Amniotic epithelial cell (primary cell): ENCODE measurements around the gene ZNF71.

Experiments
- DNase-seq: peaks from one replicate; pipeline ENCODE4 v3.0.0-alpha.2; 2010; ENCODE audit warnings: low read depth

The ZNF71 gene

DNA sequence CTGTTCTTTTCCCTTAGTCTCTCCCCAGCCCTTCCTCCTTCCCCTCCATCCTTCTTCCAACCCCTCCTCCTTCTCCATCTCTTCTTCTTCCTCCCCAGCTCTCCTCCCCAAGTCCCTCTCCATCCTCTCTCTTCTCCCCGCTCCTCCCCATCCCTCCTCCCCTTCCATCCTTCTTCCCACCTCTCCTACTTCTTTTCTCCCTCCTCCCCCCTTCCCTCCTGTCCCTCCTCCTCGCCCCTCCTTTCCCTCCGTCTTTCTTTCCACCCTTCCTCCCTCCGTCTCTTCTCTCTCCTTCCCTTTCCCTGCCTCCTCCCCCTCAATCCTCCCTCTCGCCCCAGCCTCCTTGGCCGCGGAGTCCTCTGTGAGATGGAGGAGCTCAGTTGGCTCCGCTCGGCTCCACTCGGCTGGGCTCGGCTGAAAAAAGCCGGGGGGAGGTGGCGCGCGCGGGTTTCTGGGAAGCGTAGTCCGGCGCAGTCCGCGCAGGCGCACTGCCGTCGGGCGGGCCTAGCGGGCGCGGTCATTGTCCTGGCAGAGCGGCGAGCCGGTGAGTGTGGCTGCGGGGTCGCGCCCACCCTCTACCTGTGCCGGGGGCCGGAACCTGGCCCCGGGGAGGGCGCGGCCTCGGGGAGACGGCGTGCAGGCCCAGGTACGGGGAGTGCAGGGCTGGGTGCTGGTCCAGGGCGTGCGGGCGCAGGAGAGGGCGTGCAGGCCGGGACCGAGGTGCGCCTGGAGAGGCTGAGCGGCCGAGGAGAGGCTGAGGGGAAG, at the start of gene ZNF71:
Gene ZNF71 (plus strand): TSS at position 520 of the 765 bp plus-strand sequence. CDS start 6,257 bp downstream, outside the sequence.
- peak; percentile 81 for DNase-seq

DNA sequence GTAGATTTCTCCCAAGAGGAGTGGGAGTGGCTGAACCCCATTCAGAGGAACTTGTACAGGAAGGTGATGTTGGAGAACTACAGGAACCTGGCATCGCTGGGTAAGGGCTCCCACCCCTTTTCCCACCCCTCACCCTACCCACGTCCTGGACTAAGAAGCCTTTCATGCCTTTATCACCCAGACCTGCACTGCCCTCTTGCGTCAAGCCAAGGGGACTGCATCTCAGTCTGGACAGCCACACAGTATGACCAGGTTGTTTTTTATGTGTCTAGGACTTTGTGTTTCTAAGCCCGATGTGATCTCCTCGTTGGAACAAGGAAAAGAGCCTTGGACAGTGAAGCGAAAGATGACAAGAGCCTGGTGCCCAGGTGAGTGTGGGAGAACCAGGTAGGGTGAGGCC, 47.6 kb upstream of the ZNF71 start:
- DNase-seq, result no peak

DNA sequence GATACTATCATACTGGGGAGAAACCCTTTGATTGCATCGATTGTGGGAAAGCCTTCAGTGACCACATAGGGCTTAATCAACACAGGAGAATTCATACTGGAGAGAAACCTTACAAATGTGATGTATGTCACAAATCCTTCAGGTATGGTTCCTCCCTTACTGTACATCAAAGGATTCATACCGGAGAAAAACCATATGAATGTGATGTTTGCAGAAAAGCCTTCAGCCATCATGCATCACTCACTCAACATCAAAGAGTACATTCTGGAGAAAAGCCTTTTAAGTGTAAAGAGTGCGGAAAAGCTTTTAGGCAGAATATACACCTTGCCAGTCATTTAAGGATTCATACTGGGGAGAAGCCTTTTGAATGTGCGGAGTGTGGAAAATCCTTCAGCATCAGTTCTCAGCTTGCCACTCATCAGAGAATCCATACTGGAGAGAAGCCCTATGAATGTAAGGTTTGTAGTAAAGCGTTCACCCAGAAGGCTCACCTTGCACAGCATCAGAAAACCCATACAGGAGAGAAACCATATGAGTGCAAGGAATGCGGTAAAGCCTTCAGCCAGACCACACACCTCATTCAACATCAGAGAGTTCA, 40.7 kb upstream of the ZNF71 start:
- DNase-seq, result peak; percentile 26

DNA sequence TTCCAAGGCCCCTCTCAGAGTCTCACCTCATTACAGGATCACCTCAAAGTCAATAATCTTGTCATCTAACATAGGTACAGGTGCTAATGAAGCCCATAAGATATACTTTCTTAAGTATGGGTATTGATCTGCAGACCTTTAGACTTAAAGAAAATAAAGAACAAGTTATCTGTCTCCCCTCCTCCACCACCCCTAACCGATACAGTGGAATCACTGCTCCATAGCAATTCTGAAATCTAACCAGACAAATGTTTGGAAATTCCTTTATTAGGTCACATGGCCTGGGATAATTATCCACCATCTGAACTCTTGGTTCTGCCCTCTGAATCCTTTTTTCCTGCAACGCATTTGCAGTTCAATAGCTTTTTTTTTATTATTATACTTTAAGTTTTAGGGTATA, 32.3 kb upstream of the ZNF71 start:
- DNase-seq, result no peak

DNA sequence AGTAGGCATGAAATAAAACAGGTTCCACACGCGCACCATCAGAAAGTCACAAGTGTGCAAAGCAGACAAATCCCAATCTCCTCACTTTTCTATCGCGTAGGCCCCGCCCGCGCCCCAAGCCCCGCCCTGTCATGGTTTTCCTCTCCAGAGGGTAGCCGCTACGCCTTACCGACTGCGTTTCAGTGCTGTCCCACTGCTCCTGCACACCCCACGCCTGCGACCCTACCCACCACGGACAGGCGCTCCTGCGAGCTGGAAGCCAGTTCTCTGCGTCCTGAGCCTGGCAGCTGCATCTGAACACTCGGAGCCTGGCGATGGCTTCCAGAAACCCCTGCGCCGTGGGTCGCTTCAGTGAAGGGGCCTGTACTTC, 28.2 kb upstream of the ZNF71 start:
- no peak for DNase-seq

DNA sequence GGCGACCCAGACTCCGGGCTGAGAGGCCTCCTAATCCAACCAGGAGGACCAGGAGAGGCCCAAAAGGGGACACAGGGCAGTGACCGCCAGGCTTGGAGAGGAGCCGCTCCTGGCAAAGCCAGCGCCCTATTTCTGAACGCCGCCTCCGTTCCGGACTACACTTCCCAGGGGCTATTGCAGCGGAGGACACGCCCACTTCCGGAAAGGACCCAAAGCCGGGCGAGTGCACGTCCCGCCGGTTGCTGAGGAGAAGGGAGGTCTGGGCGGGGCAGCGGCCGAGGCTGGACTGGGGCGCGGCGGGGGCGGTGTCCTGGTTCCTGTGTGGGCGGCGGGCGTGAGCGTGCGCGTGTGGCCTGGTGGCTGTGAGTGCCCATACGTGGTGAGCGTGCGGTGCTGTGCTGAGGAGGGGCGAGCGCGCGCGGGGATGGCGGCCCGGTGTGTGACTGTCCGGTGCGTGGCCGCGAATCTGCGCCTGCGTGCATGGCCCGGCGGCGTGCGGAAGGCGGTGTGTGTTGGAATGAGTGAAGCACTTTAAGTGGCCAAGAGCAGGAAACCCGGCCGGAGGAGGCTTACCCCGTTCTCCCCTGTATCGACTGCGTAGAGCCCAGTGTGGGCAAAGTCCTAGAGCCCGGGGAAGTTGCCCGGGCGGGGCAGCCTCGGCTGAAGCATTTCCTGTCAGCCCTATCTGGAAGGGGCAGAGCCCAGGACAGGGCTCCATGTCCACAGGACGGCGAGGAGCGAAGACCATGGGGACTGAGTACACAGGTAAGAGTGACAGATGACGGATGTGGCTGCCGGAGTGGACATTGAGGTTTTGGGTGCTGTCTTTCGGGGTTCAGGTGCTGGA, 27.6 kb upstream of the ZNF71 start, which contains the start of gene ZNF470:
Gene ZNF470 (plus strand): TSS at position 195 of the 847 bp plus-strand sequence. CDS start 2,844 bp downstream, outside the sequence.
- peak; percentile 87 for DNase-seq

DNA sequence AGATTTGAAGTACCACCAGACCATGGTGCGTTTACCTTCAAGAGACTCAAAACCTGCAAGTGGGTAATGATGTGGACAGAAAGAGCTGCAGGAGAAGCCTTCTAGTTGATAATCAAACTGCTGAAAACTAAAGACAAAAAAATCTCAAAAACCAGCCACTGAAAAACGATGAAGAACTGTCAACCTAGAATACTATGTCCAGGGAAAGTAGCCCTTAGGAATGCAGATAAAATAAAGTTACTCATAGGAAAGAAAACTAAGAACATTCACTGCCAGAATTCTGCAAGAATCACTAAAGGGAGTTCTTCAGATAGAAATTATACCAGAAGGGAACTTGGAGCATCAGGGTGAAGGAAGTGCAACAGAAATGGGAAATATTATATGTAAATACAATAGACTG, 22.5 kb upstream of the ZNF71 start:
- DNase-seq, result peak; percentile 16

DNA sequence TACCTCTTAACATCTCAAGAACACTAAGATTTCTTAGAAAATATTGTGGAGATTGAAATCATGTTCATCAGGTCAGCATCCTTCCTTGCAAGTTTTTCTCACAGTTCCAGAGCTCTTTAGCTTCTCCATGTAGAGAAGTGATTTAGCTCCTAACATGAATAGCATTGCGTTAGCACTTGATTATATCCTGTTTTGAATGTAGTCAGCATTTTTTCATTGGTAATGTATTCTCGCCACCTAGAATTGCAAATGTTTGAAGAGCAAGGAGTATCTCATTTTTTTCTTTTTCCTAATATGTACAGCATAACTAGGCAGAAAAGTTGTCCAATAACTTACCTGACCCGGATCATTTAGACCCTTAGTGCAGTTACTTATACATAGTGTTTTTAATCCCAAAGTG, 21.2 kb upstream of the ZNF71 start:
- DNase-seq, result no peak

DNA sequence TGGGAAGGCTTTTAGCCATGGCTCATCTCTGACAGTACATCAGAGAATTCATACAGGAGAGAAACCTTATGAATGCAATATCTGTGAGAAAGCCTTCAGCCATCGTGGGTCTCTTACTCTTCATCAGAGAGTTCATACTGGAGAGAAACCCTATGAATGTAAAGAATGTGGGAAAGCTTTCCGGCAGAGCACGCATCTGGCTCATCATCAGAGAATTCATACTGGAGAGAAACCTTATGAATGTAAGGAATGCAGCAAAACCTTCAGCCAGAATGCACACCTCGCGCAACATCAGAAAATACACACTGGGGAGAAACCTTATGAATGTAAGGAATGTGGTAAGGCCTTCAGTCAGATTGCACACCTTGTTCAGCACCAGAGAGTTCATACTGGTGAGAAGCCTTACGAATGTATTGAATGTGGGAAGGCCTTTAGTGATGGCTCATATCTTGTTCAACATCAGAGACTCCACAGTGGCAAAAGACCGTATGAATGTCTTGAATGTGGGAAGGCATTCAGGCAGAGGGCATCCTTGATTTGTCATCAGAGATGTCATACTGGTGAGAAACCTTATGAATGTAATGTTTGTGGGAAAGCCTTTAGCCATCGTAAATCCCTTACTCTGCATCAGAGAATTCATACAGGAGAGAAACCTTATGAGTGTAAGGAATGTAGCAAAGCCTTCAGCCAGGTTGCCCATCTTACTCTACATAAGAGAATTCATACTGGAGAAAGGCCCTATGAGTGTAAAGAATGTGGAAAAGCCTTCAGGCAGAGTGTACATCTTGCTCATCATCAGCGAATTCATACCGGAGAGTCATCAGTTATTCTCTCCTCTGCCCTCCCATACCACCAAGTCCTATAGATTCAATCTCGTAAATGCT, 17.1 kb upstream of the ZNF71 start:
- DNase-seq, result peak; percentile 7

DNA sequence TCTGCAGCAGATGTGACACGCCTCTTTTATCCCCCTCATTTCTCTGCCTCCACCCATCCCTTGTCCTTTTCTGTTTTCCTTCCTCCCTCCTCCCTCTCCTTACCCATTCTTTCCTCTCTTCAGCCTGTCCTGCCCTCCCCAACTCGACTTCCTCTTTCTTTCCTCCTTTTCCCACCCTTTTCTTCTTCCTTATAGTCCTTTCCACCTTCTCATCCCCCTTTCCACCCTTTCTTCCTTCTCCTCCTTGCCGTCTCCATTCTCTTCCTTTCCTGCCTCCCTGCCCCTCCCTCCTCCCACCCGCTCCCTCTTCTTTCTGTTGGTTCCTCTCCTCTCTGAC, 688 bp upstream of the ZNF71 start:
- no peak for DNase-seq

DNA sequence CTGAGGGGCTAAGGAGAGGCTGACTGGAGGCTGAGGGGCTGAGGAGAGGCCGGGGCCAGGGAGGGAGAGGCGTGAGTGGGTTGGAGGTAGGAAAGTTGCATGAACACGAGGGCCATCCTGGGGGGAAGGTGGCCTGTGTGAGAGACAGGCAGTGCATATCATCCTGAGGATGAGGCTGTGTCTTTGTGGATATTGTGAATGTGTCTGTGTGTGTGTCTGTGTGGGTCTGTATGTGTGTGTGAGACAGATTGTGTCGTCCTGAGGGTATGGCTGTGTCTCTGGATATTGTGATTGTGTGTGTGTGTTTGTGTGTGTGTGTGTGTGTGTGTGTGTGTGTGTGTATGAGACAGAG, 422 bp downstream of the ZNF71 start:
- DNase-seq, result peak; percentile 16

DNA sequence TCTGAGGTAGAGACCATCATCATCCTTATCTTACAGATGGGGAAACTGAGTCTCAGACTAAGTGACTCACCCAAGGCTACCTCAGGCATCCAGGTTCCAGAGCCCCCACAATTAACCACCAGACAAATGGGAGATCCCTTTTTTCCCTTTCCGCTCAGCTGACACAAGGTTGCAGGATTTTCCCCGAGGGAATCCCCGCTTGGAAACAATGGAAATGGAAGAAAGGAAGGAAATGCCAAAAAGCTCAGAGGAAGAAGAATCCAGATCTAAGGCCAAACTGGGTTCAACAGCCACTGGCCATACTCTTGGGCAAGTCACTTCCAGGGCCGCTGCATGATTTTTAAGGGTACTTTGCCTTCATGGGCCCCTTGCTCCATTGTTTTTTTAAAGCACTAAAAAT, 1.6 kb downstream of the ZNF71 start:
- no peak for DNase-seq

DNA sequence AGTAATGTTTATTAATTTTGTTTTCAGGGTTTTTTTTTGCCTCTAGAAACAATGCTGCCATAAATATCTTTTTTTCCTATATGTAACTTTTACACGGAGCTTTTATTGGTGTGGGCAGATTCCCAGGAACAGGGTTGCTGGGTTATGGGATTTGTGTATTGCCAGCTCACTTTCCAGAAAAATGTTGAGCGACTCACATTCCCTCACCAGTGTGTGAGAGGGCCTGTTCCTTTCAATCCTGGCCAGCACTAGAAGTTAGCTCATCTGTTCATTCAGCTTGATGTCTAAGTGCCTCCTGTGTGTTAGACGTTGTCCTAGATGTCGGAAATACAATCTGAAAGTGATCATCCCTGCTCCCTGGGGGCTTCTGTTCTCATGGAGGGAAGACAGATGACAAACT, 2.6 kb downstream of the ZNF71 start:
- DNase-seq, result no peak

DNA sequence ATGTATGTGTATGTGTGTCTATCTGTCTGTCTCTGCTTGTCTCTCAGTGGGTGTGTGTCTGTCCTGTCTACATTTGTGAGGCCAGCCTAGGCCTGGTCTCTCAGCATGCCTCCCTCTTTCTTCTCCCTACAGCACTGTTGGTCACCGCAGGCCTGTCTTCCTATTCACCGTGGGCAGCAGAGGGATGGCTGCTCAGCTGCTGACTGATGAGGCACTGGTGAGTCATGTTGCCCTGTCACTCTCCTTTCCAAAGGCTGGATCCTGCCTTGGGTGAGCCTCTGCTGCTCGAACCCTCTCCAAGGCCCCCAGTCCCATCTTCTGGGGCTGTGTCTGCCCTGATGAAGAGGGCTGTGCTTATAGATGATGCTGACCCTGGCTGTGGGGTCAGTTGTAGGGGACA, 6.3 kb downstream of the ZNF71 start:
- DNase-seq, result peak; percentile 7

DNA sequence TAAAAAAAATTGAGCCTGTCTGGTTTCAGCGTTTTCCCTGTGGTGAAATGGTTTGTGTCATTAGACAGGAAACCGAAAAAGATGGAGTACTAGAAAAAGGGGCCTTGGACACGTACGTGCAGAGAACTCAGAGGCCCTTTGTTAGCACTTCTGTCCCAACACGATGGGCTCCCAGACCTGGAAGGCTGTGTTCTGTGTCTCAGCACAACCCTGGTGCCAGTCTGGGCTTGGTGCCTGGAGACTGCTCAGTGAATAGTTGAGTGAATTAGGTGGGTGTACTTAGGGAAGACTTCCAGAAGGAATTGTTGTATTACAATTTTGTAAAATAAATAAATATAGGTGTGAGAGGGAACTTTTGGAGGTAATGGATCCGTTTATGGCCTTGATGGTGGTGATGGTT, 8.7 kb downstream of the ZNF71 start:
- no peak for DNase-seq

DNA sequence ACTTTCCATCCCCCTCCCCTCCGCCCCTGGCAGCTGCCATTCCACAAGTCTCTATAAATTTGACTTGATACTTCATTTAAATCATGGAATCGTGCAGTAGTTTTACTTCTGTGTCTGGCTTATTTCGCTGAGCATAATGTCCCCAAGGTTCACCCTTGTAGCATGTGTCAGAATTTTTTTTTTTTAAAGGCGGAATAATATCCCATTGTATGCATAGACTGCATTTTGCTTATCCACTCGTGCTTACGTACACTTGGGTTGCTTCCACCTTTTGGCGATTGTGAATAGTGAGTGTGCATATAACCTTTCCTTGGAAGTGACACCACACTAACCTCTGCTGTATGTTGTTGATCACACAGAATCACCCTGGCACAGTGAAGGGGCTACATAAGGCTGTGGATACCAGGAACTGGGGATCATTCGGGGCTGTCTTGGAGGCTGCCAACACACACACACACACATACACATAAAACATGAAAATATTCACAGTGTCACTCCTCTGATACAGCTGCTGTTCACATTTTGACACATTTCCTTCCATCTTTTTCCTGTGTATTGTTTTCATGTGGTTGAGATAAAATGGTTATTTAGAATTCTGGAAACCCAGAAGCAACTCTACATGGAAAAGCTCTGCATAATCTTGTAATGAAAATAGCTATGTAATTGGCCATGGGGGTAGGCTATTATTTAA, 13.3 kb downstream of the ZNF71 start:
- DNase-seq, result no peak

DNA sequence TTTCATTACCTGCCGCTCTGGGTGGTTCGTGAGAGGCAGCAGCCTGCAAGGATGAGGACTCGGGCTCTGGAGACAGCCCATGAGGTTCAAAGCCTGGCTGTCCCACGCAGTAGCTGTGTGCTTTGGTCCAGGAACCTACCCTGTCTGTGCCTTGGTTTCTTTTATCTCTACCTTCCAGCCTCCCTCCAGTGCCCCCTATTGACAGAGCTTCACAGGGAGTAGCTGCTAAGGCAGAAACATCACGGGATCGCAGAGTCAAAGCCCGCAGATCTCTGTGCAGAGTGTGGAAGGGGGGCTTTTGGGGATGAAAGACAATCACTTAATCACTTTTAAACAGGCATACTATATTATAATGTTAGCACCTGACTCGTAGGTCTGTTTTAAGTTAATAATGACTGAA, 16.2 kb downstream of the ZNF71 start:
- no peak for DNase-seq

DNA sequence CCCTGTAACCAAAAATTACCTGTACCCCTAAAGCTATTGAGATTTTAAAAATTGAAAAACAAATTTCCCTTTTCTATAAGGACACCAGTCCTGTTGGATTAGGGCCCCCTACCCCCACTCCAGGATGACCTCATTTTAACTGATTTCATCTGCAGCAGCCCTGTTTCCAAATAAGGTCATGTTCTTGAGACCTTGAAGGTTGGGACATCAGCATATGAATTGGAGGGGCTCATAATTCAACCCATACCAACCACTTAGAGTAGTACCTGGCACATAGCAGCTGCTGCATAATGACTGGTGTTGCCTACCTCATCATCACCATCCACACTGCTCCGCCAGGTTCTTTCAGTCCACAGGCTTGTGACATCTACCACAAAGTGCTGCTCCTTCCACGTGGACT, 17.6 kb downstream of the ZNF71 start:
- no peak for DNase-seq

DNA sequence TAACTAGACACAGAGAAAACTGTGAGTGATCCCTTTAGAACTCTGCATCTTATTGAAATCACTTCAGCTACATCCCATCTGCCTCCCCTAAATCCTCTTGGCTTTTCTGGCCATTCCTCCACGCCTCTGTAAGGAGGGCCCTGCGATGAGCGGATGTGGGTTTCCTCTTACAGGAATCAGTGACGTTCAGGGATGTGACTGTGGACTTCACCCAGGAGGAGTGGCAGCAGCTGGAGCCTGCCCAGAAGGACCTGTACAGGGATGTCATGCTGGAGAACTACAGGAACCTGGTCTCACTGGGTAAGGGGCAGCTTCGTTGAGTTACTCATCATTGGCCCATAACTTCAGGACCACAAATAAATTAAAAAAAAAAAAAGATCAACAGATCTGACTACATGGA, 18.5 kb downstream of the ZNF71 start:
- no peak for DNase-seq

DNA sequence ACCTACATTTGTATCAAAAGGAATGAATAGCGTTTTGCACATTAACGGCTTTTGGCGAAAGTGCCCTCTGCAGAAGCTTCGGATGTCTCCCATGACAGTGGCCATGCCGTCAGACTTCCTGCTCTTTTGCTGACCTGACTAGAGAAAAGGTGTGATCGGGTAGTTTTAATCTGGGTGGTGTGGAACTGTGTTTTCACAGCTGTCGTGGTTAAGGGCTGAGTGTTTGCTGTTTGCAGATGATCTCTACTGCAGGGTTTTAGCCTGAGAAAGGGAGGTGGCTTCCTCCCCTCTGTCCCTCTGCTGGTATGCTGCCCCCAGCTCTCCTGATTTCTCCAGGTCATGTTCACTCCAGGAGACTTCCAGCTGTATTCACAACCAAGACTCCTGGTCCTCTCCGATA, 22.4 kb downstream of the ZNF71 start:
- no peak for DNase-seq

DNA sequence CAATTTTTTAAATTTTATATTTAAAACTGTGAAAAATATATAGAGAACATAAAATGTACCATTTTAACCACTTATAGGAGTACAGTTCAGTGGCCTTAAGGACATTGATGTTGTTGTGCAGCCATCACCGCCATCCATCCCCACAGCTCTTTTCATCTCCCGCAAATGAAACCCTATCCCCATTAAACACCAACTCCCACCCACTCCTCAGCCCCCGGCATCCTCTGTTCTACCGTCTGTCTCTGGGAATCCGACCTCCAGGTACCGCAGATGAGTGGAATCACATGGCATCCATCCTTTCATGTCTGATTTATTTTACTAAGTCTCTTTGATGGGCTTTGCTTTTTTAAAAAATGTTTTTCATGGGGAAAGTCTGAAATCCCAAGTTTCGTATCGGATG, 24.0 kb downstream of the ZNF71 start:
- no peak for DNase-seq

DNA sequence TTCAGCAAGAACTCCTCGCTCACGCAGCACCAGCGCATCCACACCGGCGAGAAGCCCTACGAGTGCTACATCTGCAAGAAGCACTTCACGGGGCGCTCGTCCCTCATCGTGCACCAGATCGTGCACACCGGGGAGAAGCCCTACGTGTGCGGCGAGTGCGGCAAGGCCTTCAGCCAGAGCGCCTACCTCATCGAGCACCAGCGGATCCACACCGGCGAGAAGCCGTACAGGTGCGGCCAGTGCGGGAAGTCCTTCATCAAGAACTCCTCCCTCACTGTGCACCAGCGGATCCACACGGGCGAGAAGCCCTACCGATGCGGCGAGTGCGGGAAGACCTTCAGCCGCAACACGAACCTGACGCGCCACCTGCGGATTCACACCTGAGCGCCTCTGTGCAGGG, 27.3 kb downstream of the ZNF71 start:
- no peak for DNase-seq
